Fibroblast of the aortic adventitia (primary cell): ENCODE results near the gene MGAT3. TPM values are rescaled to one million over a fixed set of nuclear protein-coding genes. Genes with fewer than 3 reads are reported as not detected.
A peak's percentile ranks its signal among the peaks of the same experiment; 100 is the strongest.

ENCODE experiments used
- DNase-seq: peaks from one replicate; pipeline ENCODE4 v3.0.0-alpha.2; 2010; ENCODE audit warnings: low read depth
- H3K4me3 ChIP-seq: 2 replicates; pipeline ENCODE4 v1.5.1; 2011; ENCODE audit warnings: low read depth, mild to moderate bottlenecking, control low read depth, low read length, moderate library complexity
- total RNA-seq: library from RNA; depleted of rRNA; stranded (reverse); fragments of >200 nt; gene quantifications from 2 replicates; pipeline ENCODE4 v1.2.3, GENCODE V29; 2012; ENCODE audit warnings: low replicate concordance
- TF ChIP-seq, protein P1 (sequence below): IDR thresholded peaks from 2 replicates; pipeline ENCODE4 v1.5.1; 2011; ENCODE audit warnings: mild to moderate bottlenecking, low read length, control low read depth, inconsistent platforms; ENCODE audit not compliant: insufficient read depth

MGAT3 gene
- total RNA-seq, 1 donor: 0.27 TPM

DNA sequence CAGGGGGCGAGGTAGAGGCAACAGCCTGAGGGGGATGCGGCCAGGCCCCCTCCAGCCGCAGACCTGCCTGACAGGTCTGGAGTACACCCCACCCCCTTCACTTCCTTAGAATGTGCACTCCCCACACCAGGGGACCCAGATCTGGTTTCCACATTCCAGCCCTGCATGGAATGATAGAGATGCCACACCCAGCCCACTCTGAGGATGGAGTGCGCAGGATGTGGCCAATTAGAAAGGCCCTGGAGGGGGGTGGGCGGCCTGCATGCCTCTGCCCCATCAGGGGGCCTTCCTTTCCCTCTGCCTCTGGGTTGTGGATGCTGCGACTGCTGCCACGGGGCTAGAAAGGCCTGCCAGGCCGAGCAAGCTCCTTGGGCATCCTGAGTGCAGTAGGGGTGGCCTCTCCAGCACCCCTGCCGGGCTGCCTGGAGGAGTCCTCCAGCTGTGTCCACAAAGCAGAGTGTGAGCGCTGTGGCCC lies 28.2 kb upstream of the MGAT3 start:
- no peak overlapping the region for H3K4me3 ChIP-seq
- DNase-seq: no peak
- TF ChIP-seq, protein P1, sequence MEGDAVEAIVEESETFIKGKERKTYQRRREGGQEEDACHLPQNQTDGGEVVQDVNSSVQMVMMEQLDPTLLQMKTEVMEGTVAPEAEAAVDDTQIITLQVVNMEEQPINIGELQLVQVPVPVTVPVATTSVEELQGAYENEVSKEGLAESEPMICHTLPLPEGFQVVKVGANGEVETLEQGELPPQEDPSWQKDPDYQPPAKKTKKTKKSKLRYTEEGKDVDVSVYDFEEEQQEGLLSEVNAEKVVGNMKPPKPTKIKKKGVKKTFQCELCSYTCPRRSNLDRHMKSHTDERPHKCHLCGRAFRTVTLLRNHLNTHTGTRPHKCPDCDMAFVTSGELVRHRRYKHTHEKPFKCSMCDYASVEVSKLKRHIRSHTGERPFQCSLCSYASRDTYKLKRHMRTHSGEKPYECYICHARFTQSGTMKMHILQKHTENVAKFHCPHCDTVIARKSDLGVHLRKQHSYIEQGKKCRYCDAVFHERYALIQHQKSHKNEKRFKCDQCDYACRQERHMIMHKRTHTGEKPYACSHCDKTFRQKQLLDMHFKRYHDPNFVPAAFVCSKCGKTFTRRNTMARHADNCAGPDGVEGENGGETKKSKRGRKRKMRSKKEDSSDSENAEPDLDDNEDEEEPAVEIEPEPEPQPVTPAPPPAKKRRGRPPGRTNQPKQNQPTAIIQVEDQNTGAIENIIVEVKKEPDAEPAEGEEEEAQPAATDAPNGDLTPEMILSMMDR: no peak

DNA sequence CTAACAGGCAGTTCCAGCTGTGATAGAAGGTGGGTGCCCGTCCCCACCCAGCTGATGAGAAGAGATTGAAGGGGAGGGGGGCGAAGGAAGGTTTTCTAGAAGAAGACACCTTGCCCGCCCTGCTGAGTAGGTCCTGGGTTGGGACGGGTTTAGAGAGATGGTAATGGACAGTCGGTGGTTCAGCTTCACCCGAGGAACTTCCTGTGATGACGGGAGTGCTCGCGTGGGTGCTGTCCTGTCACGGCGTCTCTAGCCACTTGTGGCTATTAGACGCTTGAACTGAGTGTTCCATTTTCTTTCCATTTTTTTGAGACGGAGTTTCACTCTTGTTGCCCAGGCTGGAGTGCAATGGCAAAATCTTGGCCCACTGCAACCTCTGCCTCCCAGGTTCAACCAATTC lies 27.6 kb upstream of the MGAT3 start:
- TF ChIP-seq, protein P1: no peak
- no peak overlapping the region for H3K4me3 ChIP-seq
- DNase-seq: no peak

DNA sequence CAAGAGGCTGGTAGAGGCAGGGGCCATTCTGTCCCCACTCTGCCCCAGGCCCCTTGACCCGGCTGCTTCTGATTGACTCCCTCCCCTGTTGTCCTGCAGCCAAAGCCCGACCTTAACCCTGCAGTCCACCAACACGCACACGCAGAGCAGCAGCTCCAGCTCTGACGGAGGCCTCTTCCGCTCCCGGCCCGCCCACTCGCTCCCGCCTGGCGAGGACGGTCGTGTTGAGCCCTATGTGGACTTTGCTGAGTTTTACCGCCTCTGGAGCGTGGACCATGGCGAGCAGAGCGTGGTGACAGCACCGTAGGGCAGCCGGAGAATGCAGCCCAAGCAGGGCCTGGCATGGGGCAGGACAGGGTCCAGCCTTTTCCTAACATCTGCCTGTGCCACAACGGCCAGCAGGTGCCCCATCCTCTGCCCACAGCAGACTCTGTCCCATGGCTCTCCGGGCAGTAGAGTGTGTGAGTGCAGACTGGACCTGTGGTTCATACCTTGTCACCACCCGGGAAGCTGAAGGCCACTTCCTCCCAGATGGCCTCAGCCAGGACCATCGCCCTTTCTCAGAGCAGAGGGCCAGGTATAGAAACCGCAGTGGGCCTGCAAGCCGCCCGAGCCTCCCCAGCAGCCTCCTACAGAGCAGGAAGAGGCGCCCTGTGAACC lies 26.8 kb upstream of the MGAT3 start:
- no peak overlapping the region for H3K4me3 ChIP-seq
- TF ChIP-seq, protein P1: no peak
- no peak for DNase-seq

DNA sequence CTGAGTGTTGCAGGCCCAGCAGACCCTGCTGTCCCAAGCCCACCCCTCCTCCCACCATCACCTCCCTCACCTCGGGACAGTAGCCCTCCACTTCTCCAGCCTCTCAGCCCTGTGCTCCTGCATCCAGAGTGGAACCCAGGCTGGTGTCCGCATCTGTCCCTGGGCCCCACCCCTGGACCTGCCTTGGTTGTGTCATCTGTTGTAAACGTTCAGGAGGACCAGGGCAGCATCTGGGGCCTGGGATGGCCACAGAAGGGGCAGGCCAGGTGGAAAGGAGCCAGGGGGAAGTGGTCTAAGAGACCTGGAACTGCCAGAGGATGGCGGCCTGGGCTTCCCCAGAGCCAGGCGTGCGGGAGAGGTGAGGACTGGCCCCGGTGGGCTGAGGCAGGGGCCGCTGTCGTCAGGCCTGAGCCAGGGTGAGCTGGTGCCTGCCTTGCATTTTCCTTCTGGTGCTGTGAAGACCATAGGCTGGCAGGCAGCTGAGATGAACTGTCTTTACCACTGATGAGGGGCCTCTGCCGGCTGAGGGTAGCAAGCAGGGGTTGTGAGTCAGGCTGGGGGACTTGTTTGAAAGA lies 26.1 kb upstream of the MGAT3 start:
- DNase-seq: no peak
- TF ChIP-seq, protein P1: no peak
- H3K4me3 ChIP-seq: no peak overlapping the region

DNA sequence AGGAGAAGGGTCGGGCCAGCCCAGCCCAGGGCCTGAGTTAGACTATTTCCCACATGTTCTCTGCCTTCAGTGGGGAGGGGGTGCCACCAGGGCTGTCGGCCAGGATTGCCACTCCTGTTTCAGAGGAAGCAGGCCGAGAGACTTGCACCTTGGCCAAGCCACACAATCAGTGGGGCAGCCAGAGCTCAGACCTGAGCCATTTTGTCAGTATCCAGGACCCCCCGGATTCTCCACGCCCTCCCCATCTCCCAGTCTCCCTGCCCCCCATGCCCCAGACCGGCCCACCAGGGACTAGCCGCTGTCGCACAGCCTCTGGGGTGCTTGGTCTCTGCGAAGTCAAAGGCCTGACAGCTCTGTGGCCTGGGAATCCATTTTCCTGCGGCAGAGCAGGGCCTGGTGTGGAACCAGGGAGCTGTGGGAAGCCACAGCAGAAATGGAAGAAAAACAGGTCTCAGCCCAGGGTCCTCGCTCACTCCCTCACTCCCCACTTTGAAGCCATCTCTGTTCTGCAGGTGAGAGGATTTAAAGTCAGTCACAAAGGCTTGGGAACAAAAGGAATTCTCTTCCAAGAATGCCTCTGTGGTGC lies 25.5 kb upstream of the MGAT3 start:
- no peak for DNase-seq
- H3K4me3 ChIP-seq: no peak overlapping the region
- TF ChIP-seq, protein P1: no peak

DNA sequence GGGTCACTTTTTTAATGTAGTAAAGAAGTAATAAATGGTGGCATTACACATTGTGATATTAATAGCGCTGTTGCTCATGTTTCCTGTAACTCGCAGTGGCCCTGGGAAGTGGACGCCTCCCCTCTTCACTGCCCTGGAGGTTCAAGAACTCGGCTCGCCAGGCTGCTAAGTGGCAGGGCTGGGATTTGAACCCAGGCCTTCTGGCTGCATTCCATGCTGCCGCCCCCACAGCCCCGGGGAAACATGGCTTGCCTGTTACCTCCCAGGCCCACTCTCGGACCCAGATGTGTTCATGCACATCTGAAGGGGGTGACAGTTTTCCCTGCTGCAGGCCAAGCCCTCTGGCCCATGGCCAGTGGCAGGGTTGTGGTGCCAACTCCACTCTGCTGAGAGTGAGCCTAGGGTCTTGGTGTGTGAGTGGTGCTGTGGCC lies 25.0 kb upstream of the MGAT3 start:
- H3K4me3 ChIP-seq: no peak overlapping the region
- TF ChIP-seq, protein P1: no peak
- DNase-seq: peak; percentile 65
